Panc1 (cell line): Measurements from ENCODE around the gene CYB5R4.

Experiments
- CTCF ChIP-seq: fragments of 450-650 bp; IDR thresholded peaks from 2 replicates; pipeline ENCODE4 v1.5.1; 2017; ENCODE audit warnings: mild to moderate bottlenecking
- POLR2AphosphoS5 ChIP-seq: IDR thresholded peaks from 2 replicates; pipeline ENCODE4 v1.6.1; 2012; ENCODE audit warnings: mild to moderate bottlenecking, low read depth, low read length, moderate library complexity

- TF ChIP-seq POLR2AphosphoS5 (peak; percentile 90), CTCF (peak; percentile 46)
These were observed at the start of gene CYB5R4 for GRCh38 chr6:83859410-83860358.
